Right ventricle myocardium inferior (tissue), 1 donor: ENCODE results near the gene PIAS1. TPM values are rescaled to one million over a fixed set of nuclear protein-coding genes. Genes with fewer than 3 reads are reported as not detected.
"Not testable (repeated sequence)": the region's sequence is repeated elsewhere in the genome, so short reads cannot be mapped to it uniquely, and the experiment has no call there.

Experiments used
- ATAC-seq: fragments of 200-7000 bp; cut with Tn5 transposase; one replicate; pipeline ENCODE4 v1.9.1; 2020; ENCODE audit warnings: mild to moderate bottlenecking, moderate library complexity
- DNase-seq: peaks from one replicate; pipeline ENCODE4 v3.0.0; 2021; ENCODE audit errors: missing footprints
- intact Hi-C: fragments of 100-400 bp; cut with DNase I; formaldehyde crosslinking; loops from one replicate; pipeline ENCODE4 v1.11.0; 2022
- total RNA-seq: library from RNA; stranded (reverse); fragmentation: NEBNext Ultra II Directional; extraction: Animal tissue kit (Norgen Biotek cat#: 25700); gene quantifications from one replicate; pipeline ENCODE4 v1.2.1, GENCODE V29; 2021
- donor health status: DM: no; HTN: yes; CAD: no; lungs with severe emphysema.

The PIAS1 gene
- total RNA-seq, 1 donor from 2014 or later: 26.1 TPM

DNA sequence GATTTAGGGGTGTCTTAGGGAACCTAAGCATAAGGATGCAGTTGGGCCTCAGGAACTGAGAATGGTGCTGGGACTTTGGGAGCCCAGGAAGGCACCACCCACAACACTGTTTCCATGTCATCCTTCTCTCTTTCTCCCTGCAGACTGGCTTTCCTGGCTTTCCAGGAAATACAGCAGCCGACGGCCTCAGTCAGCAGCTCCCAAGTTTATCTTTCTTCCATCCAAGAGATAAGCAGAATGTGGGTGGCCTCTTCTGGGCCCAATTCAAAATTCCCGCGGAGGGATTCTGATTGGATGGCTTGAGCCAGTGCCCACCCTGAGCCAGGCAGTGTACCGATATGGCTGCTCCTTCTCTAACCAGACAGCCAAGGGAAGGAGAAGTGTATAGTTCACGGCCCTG lies 179.9 kb downstream of the PIAS1 start:
- DNase-seq: no peak
- no peak for ATAC-seq
- intact Hi-C loops: no loop called here

DNA sequence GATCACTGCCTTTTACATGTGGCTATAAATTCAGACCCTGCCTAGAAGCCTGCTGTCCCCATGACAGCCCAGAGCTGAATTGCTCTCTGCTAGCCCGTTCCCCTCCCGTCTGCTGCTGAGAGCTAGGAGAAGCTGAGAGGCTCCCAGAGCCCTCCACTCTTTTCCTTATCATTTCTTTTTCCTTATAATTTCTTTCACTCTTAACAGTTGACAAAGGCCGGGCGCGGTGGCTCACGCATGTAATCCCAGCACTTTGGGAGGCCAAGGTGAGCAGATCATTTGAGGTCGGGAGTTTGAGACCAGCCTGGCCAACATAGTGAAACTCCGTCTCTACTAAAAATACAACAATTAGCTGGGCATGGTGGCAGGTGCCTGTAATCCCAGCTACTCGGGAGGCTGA lies 180.4 kb downstream of the PIAS1 start:
- intact Hi-C loops, ATAC-seq: not testable (repeated sequence)
- DNase-seq: peak; percentile 62

DNA sequence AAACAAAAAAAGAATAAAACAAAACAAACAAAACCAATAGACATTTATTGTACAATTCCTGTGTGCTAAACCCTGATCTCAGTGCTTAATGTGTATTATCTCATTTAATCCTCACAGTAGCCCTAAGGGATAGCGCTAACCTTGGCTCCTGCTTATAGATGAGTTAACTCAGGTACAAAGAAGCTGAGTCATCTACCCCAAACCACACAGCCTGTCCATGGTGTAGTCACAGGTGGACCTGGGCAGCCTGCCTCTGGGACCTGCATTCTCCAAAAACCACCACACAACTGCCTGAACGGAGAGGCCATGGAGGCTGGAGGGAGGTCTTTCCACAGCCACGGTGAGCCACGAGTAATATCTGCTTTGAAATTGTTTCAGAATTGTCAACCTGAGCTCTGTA lies 180.9 kb downstream of the PIAS1 start:
- DNase-seq (no peak), ATAC-seq (no peak)
- intact Hi-C loops: no loop called here

DNA sequence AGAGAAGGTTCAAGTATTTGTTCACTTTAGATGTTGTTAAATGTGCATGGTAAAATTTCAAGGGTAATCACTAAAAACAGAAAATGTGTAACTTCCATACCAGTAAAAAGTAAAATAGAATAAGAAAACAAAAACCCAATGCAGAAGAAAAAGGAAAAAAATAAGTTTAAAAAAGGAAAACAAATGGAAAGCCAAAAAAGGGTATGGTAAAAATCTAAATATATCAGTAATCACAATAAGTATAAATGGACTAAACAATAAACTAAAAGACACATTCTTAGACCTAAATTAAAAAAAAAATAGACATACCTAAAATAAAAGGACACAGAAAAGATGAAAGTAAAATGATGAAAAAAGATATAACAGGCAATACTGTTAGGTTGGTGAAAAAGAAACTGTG lies 184.9 kb downstream of the PIAS1 start:
- ATAC-seq (no peak), DNase-seq (no peak)
- intact Hi-C loops: no loop called here

DNA sequence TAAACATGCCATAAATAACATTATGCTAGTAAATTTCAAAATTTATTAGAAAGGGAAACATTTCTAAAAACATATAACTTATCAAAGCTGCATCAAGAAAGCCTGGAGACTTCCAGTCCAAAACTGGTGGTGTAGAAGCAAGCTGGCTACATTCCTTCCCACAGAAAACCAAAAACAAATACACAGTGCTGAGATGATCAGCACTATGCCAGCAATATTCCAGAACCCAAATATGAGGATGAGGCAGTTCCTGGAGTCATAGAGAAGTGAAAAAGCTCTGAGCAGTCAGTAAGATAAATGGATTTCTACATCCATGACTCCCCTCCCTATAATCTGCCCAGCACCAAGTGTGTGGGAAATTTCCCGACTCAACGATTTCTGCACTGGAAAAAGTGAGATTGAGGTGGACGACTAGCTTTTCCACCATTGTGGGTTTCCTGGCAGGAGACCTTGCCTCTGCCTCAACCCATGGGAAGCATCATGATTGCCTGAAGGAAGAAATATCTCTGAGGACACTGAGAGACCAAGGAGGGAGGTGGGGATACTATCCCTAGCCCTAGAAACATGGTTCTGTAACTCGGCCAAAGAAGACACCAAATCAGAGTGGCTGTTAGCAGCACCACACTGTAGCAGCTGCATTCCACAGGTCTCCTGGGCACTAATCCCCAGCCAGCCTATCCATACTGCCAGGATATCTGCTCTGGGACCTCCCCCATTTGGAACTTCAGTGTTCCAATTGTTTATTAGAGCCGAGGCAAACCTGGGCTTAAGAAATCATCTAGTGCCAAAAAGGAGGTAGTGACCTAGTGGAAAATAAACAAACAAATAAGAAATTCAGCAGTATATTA lies 187.2 kb downstream of the PIAS1 start:
- intact Hi-C loops: no loop called here
- DNase-seq (no peak), ATAC-seq (no peak)

Other genes with a start within 250 kb of the PIAS1 start
- gene SKOR1, start 228.8 kb upstream of the PIAS1 start, total RNA-seq: not detected
- not detected for gene RNU6-1, start 214.3 kb upstream of the PIAS1 start, total RNA-seq
- gene CALML4, start 151.0 kb downstream of the PIAS1 start, total RNA-seq: 1.5 TPM
- 7.7 TPM for gene CLN6, start 175.4 kb downstream of the PIAS1 start, total RNA-seq
- gene FEM1B, start 223.4 kb downstream of the PIAS1 start, total RNA-seq: 48.9 TPM